Peyer's patch (tissue), 4 donors: ENCODE measurements around the gene MLKL.

Experiments used
- CTCF ChIP-seq, 6 experiments: fragments of 450-650 bp in 4 of 6; fragments of 200-600 bp in 2 of 6; sonication (generic) in 1 of 6; IDR thresholded peaks; one replicate each; pipeline ENCODE4 v1.5.1; 2017 to 2019; ENCODE audit warnings: antibody characterized with exemption in 6 of 6, mild to moderate bottlenecking in 3 of 6, moderate library complexity in 1 of 6
- POLR2A ChIP-seq, 2 donors: fragments of 450-650 bp; IDR thresholded peaks; one replicate each; pipeline ENCODE4 v1.5.1; 2017; ENCODE audit warnings: antibody characterized with exemption in 2 of 2, mild to moderate bottlenecking in 2 of 2, moderate library complexity in 2 of 2

- peak; percentile 9 to 83 (median 59) for TF ChIP-seq CTCF (IDR thresholded peaks at IDR 0.05)
- TF ChIP-seq POLR2A (IDR thresholded peaks at IDR 0.05) = no peak
Measured at GRCh38 chr16:74623214-74623838, 77.3 kb downstream of the MLKL start.
